ENCODE results near the gene PPARA. TPM values are rescaled to one million over a fixed set of nuclear protein-coding genes. Genes with fewer than 3 reads are reported as not detected.

Gene PPARA
- total RNA-seq, 4 donors from 2014 or later: 26.9 to 41.9 (median 37.4) TPM

- intact Hi-C loops (cut with DNase I): no loop called here
- no peak overlapping the region for H3K4me3 ChIP-seq (replicated peaks in 1 of 3)
- WGBS, 2 donors: 66 to 72% methylated on average over 9 of the region's 9 CpGs
- H3K27me3 ChIP-seq: no peaks in the 10 kb centered on the region
- H3K27ac ChIP-seq: no peak overlapping the region
- no peaks in the 10 kb centered on the region for H3K36me3 ChIP-seq
- peaks cover 0 to 4% of the 10 kb centered on the region in 2 donors for H3K4me1 ChIP-seq
- no peaks in the 10 kb centered on the region for H3K9me3 ChIP-seq
- DNase-seq: no peak
- TF ChIP-seq CTCF (IDR thresholded peaks at IDR 0.05): no peak
- no peak for TF ChIP-seq POLR2A (IDR thresholded peaks at IDR 0.05)
These were observed 82.9 kb downstream of the PPARA start for GRCh38 chr22:46233231-46233630.

GRCh38 chr22:46234969-46235368 is 84.6 kb downstream of the PPARA start:
- TF ChIP-seq POLR2A (IDR thresholded peaks at IDR 0.05): no peak
- TF ChIP-seq CTCF (IDR thresholded peaks at IDR 0.05): no peak

GRCh38 chr22:46237453-46238124 is 87.3 kb downstream of the PPARA start:
- no peak for DNase-seq
- no peak overlapping the region for H3K4me3 ChIP-seq (replicated peaks in 1 of 3)
- H3K27me3 ChIP-seq: no peaks in the 10 kb centered on the region
- H3K36me3 ChIP-seq: peaks cover 0 to 3% of the 10 kb centered on the region in 2 donors
- TF ChIP-seq POLR2A (IDR thresholded peaks at IDR 0.05) (no peak), CTCF (IDR thresholded peaks at IDR 0.05) (no peak)
- 87 to 96% methylated on average over 12 of the region's 12 CpGs for WGBS, 2 donors
- no peak overlapping the region for H3K27ac ChIP-seq
- H3K9me3 ChIP-seq: no peaks in the 10 kb centered on the region
- intact Hi-C loops (cut with DNase I): no loop called here
- peaks cover 0 to 4% of the 10 kb centered on the region in 2 donors for H3K4me1 ChIP-seq

More at GRCh38 chr22:46234969-46235368, 84.6 kb downstream of the PPARA start:
- Histone ChIP-seq H3K4me3 (replicated peaks in 1 of 3) (no peak overlapping the region), H3K9me3 (no peaks in the 10 kb centered on the region), H3K27ac (no peak overlapping the region), H3K27me3 (no peaks in the 10 kb centered on the region), H3K4me1 (peaks cover 0 to 4% of the 10 kb centered on the region in 2 donors), H3K36me3 (peaks cover 0 to 3% of the 10 kb centered on the region in 2 donors)
- intact Hi-C loops (cut with DNase I): no loop called here
- 93 to 97% methylated on average over 12 of the region's 12 CpGs for WGBS, 2 donors
- DNase-seq: no peak

- WGBS, 2 donors: 92 to 94% methylated on average over 16 of the region's 16 CpGs
- Histone ChIP-seq H3K27ac (no peak overlapping the region), H3K9me3 (no peaks in the 10 kb centered on the region), H3K4me1 (no peaks in the 10 kb centered on the region), H3K27me3 (no peaks in the 10 kb centered on the region), H3K36me3 (peaks cover 0 to 3% of the 10 kb centered on the region in 2 donors), H3K4me3 (replicated peaks in 1 of 3) (no peak overlapping the region)
- TF ChIP-seq CTCF (IDR thresholded peaks at IDR 0.05) (no peak), POLR2A (IDR thresholded peaks at IDR 0.05) (no peak)
- DNase-seq: no peak
- intact Hi-C loops (cut with DNase I): no loop called here
These were observed 88.2 kb downstream of the PPARA start for GRCh38 chr22:46238541-46238940.

GRCh38 chr22:46239261-46240048 is 89.1 kb downstream of the PPARA start:
- WGBS, 2 donors: 89 to 92% methylated on average over 17 to 20 of the region's 20 CpGs
- no peak for TF ChIP-seq CTCF (IDR thresholded peaks at IDR 0.05)
- TF ChIP-seq POLR2A (IDR thresholded peaks at IDR 0.05): no peak
- H3K27ac ChIP-seq: no peak overlapping the region
- no peak overlapping the region for H3K4me3 ChIP-seq (replicated peaks in 1 of 3)
- H3K9me3 ChIP-seq: no peaks in the 10 kb centered on the region
- intact Hi-C loops (cut with DNase I): no loop called here
- H3K36me3 ChIP-seq: peaks cover 0 to 3% of the 10 kb centered on the region in 2 donors
- no peaks in the 10 kb centered on the region for H3K4me1 ChIP-seq
- no peak for DNase-seq
- no peaks in the 10 kb centered on the region for H3K27me3 ChIP-seq
